Measurements from ENCODE around the gene SPRY4. TPM values are rescaled to one million over a fixed set of nuclear protein-coding genes. Genes with fewer than 3 reads are reported as not detected.
"Not testable (repeated sequence)": the region's sequence is repeated elsewhere in the genome, so short reads cannot be mapped to it uniquely, and the experiment has no call there.

The SPRY4 gene
- total RNA-seq, 1 donor from 2014 or later, result 3.3 TPM

- no peak for DNase-seq
Observed at GRCh38 chr5:142334538-142334937, 9.7 kb upstream of the SPRY4 start.

- DNase-seq, result not testable (repeated sequence)
Observed at GRCh38 chr5:142333749-142334148, 8.9 kb upstream of the SPRY4 start.

- DNase-seq, result no peak
Observed at GRCh38 chr5:142330444-142330843, 5.6 kb upstream of the SPRY4 start.

GRCh38 chr5:142330026-142330425, 5.2 kb upstream of the SPRY4 start:
- no peak for DNase-seq

- no peak for DNase-seq
Observed at GRCh38 chr5:142327111-142327842, 2.5 kb upstream of the SPRY4 start.

GRCh38 chr5:142326480-142326938, 1.7 kb upstream of the SPRY4 start:
- DNase-seq, result no peak

- peak; percentile 39 for DNase-seq
Observed at GRCh38 chr5:142325725-142326479, 1.1 kb upstream of the SPRY4 start.

GRCh38 chr5:142324136-142324870, 518 bp downstream of the SPRY4 start:
- DNase-seq, result no peak

- DNase-seq, result no peak
Observed at GRCh38 chr5:142323480-142324135, 1.2 kb downstream of the SPRY4 start.

GRCh38 chr5:142322747-142323479, 1.9 kb downstream of the SPRY4 start:
- no peak for DNase-seq

GRCh38 chr5:142322403-142322746, 2.4 kb downstream of the SPRY4 start:
- no peak for DNase-seq

GRCh38 chr5:142320851-142321560, 3.8 kb downstream of the SPRY4 start:
- no peak for DNase-seq

GRCh38 chr5:142320430-142320738, 4.4 kb downstream of the SPRY4 start:
- no peak for DNase-seq

- DNase-seq, result no peak
Observed at GRCh38 chr5:142319560-142320429, 5.0 kb downstream of the SPRY4 start.

- DNase-seq, result no peak
Observed at GRCh38 chr5:142319105-142319504, 5.7 kb downstream of the SPRY4 start.

- no peak for DNase-seq
Observed at GRCh38 chr5:142317753-142318152, 7.1 kb downstream of the SPRY4 start.

- DNase-seq, result no peak
Observed at GRCh38 chr5:142317173-142317572, 7.6 kb downstream of the SPRY4 start.

- DNase-seq, result no peak
Observed at GRCh38 chr5:142316681-142317080, 8.1 kb downstream of the SPRY4 start.

GRCh38 chr5:142316051-142316450, 8.8 kb downstream of the SPRY4 start:
- DNase-seq, result no peak

Measured in occipital lobe (tissue), 2 donors.